Brain pericyte (primary cell): ENCODE data around the gene PIAS2.

Source experiments
- DNase-seq: peaks from one replicate; pipeline ENCODE4 v3.0.0-alpha.2; 2012; ENCODE audit warnings: low read depth, low spot score

The PIAS2 gene

DNA sequence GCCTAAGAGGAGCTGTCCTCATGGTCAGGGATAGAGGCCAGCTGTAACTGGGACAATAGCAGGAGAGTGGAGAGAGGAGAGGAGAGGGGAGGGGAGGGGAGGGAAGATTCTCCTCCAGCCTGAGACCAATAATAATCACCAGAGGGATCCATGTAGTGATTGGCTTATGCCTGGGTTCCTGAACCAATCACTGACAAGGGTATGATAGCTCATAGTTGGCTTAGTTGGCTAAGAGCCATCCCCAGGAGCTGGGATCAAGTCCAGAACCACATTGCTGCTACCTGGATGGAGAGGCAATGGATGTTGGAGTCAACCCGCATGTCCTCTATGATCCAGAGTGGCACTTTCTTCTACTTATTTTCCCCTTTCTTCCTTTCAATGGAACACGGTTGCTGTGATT is 152.7 kb downstream of the PIAS2 start:
- DNase-seq: no peak

DNA sequence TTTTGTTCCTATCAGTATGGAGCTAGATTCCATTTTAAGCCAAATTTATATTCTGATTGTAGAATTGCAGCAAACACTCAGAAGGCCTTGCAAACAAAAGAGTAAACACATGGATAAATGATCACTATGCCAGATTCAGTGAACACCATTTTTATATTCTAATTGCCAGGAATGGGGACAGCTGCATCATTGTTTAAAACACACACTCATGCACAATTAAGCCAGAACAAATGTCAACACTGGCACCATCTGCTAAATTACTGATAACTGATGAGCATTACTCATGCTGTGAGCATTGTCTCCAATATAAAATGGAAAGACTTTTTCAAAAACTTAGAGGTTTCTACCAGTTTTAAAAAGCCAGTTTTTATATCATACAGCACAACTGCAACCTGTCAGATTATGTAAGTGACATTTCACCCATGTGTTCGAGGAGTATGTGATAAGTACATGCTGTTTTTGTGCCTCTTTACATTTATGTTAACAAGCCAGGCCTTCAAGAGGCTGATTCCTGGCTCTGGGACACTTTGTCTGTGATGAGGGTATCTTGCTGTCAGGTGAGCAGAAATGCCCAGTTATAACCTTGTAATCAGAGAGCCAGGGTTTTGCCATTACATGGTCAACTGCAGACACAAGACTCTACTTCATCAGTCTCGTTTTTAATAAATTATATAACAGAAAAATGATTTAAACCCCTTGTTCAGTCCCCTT is 156.1 kb downstream of the PIAS2 start:
- no peak for DNase-seq

DNA sequence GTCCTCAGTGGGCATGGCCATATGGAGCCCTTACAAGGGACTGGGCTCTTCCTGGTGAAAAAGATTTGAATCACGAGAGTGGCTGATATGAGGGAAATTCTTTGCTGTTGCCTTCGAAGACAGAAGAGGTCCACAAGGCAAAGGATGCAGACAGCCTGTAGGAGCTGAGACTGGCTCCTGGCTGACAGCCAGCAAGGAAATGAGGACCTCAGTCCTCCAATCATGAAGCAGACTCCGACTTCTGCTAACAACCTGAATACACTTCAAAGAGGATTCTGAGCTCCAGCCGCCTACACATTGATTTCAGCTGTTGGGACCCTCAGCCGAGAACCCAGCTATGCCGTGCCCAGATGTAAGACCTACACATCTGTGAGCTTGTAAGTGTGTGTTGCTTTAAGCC is 157.4 kb downstream of the PIAS2 start:
- DNase-seq: no peak

DNA sequence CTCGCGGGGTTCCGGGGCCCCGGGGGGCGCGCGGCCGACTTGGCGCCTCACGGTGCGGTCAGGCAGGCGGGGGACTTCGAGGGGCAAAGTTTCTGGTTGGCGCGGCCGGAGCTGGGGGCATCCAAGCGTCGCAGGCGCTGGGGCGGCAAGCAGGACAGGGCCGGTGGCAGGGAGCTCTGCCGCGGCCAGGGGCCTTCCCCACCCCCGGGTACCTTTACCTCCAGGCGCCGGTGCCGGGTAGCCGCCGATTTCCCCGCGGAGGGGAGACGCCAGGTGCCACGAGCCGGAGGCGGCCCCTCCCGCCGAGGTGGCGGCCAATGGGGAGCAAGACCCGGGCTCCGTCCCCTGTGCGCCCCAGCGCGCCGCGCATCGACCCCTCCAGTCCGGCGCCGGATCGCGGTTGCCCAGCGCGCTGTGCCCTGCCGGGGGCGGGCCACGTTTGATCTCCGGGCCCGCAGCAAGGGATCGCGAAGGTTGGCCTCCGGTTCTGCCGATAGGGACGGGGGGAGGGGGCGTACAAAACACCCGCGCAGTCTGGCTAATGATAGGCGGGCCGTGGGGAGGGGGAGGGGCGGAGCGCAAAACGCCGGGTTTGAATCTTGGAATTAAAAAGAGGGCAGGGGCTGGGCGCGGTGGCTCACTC is 160.6 kb downstream of the PIAS2 start, which contains the start of gene ST8SIA5:
ST8SIA5 (minus strand) TSS at position 495 of the 643 bp plus-strand sequence. CDS start 545 bp downstream, outside the sequence.
- no peak for DNase-seq

GRCh38 chr18:46756025-46756558 is 161.2 kb downstream of the PIAS2 start:
- DNase-seq: no peak

- no peak for DNase-seq
These were observed 161.8 kb downstream of the PIAS2 start for GRCh38 chr18:46755315-46756024.

DNA sequence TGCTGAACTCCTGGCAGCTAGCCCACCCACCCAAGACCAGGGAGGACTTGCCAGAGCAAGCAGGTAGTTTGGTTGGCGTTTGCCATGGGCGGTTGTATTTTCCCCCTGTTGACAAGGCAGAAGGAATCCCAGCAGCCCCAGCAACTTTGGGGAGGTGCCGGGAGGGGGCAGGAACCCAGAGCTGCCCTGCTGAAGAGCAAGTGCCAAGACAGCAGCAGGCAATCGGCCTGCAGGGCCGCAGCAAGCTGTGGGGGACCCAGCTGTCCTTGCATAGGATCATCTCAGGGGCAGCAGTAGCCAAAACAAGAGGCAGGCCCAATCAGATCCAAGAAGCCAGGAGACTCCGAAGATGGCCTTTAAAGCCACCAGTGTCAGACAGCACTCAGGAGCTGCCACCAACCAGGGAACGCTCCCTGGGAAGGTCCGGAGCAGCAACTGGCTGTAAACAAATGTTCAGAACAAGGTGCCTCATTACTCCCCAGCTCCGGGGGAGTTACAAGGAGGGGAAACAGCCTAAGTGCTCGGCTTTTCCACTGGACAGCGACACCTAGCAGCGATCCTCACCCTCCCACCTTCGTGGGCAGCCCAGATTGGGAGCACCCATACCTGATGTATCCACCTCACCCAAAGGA is 162.5 kb downstream of the PIAS2 start:
- DNase-seq: no peak

DNA sequence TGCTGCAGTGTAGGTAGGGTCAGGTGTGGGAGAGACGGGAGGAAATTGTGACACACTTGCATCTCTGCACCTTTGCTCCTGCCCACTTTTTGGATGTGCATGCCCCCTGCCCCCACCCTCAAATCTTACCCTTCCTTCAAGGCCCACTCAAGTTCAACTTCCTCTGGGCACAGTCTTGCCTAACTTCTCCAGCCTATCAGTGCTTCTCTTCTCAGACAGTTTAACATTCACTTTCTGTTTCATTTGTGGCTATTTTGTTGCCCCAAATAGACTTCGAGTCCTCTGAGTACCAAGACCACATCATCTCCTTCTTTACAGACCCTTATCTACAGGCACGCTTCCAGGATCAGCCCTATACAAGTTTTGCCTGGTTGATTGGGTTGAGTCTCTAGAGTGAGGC is 163.1 kb downstream of the PIAS2 start:
- no peak for DNase-seq
